HG03135 (cell line): Measurements from ENCODE around the gene VPS16.

Experiments
- ATAC-seq: cut with Tn5 transposase; IDR thresholded peaks from one replicate; pipeline ENCODE4 v1.9.1; 2021; ENCODE audit warnings: mild to moderate bottlenecking, moderate library complexity; ENCODE audit not compliant: unreplicated experiment

VPS16 gene

GRCh38 chr20:2834401-2835110, 6.0 kb upstream of the VPS16 start:
- ATAC-seq, result no peak

- no peak for ATAC-seq
These were observed 5.2 kb upstream of the VPS16 start for GRCh38 chr20:2835331-2835796.

GRCh38 chr20:2836035-2836434, 4.5 kb upstream of the VPS16 start:
- ATAC-seq, result no peak

- ATAC-seq, result no peak
These were observed 3.2 kb upstream of the VPS16 start for GRCh38 chr20:2837221-2837960.

- ATAC-seq, result no peak
These were observed 2.3 kb upstream of the VPS16 start for GRCh38 chr20:2838170-2838797.

GRCh38 chr20:2838847-2839671, 1.5 kb upstream of the VPS16 start:
- no peak for ATAC-seq

- no peak for ATAC-seq
These were observed 810 bp upstream of the VPS16 start for GRCh38 chr20:2839732-2840137.

GRCh38 chr20:2840967-2841531, 504 bp downstream of the VPS16 start:
- ATAC-seq, result peak; percentile 24

- no peak for ATAC-seq
These were observed 5.1 kb downstream of the VPS16 start for GRCh38 chr20:2845607-2846006.

GRCh38 chr20:2846698-2847097, 6.2 kb downstream of the VPS16 start:
- ATAC-seq, result no peak

GRCh38 chr20:2847802-2848201, 7.3 kb downstream of the VPS16 start:
- no peak for ATAC-seq

GRCh38 chr20:2849529-2849928, 9.0 kb downstream of the VPS16 start:
- ATAC-seq, result no peak

GRCh38 chr20:2851086-2851485, 10.5 kb downstream of the VPS16 start:
- no peak for ATAC-seq

- ATAC-seq, result no peak
These were observed 18.0 kb downstream of the VPS16 start for GRCh38 chr20:2858591-2858990.

- ATAC-seq, result no peak
These were observed 19.0 kb downstream of the VPS16 start for GRCh38 chr20:2859330-2860121.

GRCh38 chr20:2864626-2865025, 24.1 kb downstream of the VPS16 start:
- ATAC-seq, result no peak

GRCh38 chr20:2865101-2865500, 24.6 kb downstream of the VPS16 start:
- ATAC-seq, result no peak

GRCh38 chr20:2865630-2866029, 25.1 kb downstream of the VPS16 start:
- ATAC-seq, result no peak

- ATAC-seq, result no peak
These were observed 25.7 kb downstream of the VPS16 start for GRCh38 chr20:2866236-2866635.
